ENCODE measurements around the gene ZNF211.

ZNF211 gene

DNA sequence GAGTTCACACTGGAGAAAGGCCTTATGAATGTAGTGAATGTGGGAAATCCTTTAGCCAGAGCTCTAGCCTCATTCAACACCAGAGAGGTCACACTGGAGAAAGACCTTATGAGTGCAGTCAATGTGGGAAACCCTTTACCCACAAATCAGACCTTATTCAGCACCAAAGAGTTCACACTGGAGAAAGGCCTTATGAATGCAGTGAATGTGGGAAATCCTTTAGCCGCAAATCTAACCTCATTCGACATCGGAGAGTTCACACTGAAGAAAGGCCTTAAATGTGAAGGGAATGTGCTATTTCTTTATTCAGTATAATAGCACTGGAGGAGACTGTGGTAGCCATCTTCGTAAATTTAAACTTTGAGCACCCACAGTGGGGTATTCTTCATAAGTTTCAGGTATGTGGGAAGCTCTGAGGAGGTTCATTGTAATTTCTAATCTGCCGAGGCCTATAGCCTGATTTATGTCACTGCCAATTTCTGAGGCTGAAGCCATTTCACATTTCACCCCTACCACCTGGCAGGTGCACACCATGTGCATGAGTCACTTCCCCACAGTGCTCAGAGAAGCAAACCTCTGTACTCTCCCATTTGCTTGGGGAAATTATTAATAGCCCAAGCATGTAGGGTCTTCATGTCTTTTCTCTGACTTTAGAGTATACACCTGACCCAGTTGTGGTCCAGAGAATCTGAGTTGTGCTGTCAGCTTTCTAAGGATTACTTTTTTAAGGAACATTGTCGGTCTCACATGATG, 55.2 kb downstream of the ZNF211 start:
- Histone ChIP-seq H3K36me3 (ENCODE audit: low read length) (peaks cover 76% of the 10 kb centered on the region), H3F3A (ENCODE audit: insufficient read depth) (no peaks in the 10 kb centered on the region), H3K9me2 (replicated peaks; ENCODE audit: insufficient read depth, low read length) (no peaks in the 10 kb centered on the region), H3K9ac (ENCODE audit: low read length) (no peak overlapping the region), H3K4me2 (ENCODE audit: low read depth, low read length, poor library complexity, severe bottlenecking) (no peak overlapping the region), H3K4me3 (ENCODE audit: insufficient read depth, low read length, poor library complexity, severe bottlenecking) (no peak overlapping the region), H2AFZ (ENCODE audit: low read depth, low read length, severe bottlenecking) (no peak overlapping the region), H3K27me3 (ENCODE audit: low read length) (no peaks in the 10 kb centered on the region), H3K79me2 (ENCODE audit: insufficient read depth, low read length) (peaks cover 78% of the 10 kb centered on the region), H4K20me1 (ENCODE audit: low read depth, low read length) (no peaks in the 10 kb centered on the region), H3K27ac (ENCODE audit: low read depth, low read length) (no peak overlapping the region), H3K9me3 (ENCODE audit: insufficient read depth, low read length) (peaks cover 63% of the 10 kb centered on the region)
- no peak for TF ChIP-seq EZH2phosphoT487 (conservative IDR thresholded peaks at IDR 0.05; ENCODE audit: low read length)
- TF ChIP-seq, protein P1, sequence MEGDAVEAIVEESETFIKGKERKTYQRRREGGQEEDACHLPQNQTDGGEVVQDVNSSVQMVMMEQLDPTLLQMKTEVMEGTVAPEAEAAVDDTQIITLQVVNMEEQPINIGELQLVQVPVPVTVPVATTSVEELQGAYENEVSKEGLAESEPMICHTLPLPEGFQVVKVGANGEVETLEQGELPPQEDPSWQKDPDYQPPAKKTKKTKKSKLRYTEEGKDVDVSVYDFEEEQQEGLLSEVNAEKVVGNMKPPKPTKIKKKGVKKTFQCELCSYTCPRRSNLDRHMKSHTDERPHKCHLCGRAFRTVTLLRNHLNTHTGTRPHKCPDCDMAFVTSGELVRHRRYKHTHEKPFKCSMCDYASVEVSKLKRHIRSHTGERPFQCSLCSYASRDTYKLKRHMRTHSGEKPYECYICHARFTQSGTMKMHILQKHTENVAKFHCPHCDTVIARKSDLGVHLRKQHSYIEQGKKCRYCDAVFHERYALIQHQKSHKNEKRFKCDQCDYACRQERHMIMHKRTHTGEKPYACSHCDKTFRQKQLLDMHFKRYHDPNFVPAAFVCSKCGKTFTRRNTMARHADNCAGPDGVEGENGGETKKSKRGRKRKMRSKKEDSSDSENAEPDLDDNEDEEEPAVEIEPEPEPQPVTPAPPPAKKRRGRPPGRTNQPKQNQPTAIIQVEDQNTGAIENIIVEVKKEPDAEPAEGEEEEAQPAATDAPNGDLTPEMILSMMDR (IDR thresholded peaks at IDR 0.05; ENCODE audit: insufficient read depth, low read length, poor library complexity, severe bottlenecking), result no peak

DNA sequence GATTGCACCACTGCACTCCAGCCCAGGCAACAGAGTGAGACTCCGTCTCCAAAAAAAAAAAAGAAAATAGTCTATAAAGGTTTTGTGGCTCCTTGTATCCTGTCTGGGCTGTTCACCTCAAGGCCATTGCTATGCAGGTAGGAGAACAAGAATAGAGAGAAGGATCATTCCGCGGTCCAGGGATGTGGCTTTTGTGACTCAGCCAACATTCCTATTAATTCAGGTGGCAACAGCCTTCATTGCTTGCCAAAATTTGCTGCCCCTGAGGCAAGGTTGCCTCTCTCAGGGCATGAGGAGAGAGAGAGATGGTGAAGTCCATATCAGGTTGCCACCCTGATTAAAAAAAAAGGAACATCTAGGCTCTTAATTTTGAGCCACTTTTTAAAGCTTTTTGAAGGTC, 56.8 kb downstream of the ZNF211 start:
- H3K4me2 ChIP-seq (ENCODE audit: low read depth, low read length, poor library complexity, severe bottlenecking), result no peak overlapping the region
- H3K9ac ChIP-seq (ENCODE audit: low read length), result no peak overlapping the region
- no peak overlapping the region for H3K27ac ChIP-seq (ENCODE audit: low read depth, low read length)
- peaks cover 48% of the 10 kb centered on the region for H3K9me3 ChIP-seq (ENCODE audit: insufficient read depth, low read length)
- H2AFZ ChIP-seq (ENCODE audit: low read depth, low read length, severe bottlenecking), result no peak overlapping the region
- H3K79me2 ChIP-seq (ENCODE audit: insufficient read depth, low read length), result peaks cover 62% of the 10 kb centered on the region
- no peaks in the 10 kb centered on the region for H4K20me1 ChIP-seq (ENCODE audit: low read depth, low read length)
- H3K4me3 ChIP-seq (ENCODE audit: insufficient read depth, low read length, poor library complexity, severe bottlenecking), result no peak overlapping the region
- no peaks in the 10 kb centered on the region for H3K27me3 ChIP-seq (ENCODE audit: low read length)
- no peaks in the 10 kb centered on the region for H3K9me2 ChIP-seq (replicated peaks; ENCODE audit: insufficient read depth, low read length)
- TF ChIP-seq, protein P1 (IDR thresholded peaks at IDR 0.05; ENCODE audit: insufficient read depth, low read length, poor library complexity, severe bottlenecking), result no peak
- TF ChIP-seq EZH2phosphoT487 (conservative IDR thresholded peaks at IDR 0.05; ENCODE audit: low read length), result no peak
- H3F3A ChIP-seq (ENCODE audit: insufficient read depth), result no peaks in the 10 kb centered on the region
- peaks cover 60% of the 10 kb centered on the region for H3K36me3 ChIP-seq (ENCODE audit: low read length)
